OCI-LY3 (cell line): ENCODE results near the gene KIAA0930.

ENCODE experiments used
- H2AFZ ChIP-seq: fragments of 200-600, 300-600 bp; shearing (Covaris generic); 2 replicates; pipeline ENCODE4 v1.6.0; 2014; ENCODE audit warnings: antibody characterized with exemption, low read depth, low read length
- H3K27ac ChIP-seq: fragments of 200-600, 300-600 bp; sonication (generic); 2 replicates; pipeline ENCODE4 v1.5.1; 2014; ENCODE audit warnings: mild to moderate bottlenecking, low read length, moderate library complexity, mixed read lengths
- H3K27me3 ChIP-seq: fragments of 200-600, 300-600 bp; sonication (generic); 2 replicates; pipeline ENCODE4 v1.6.1; 2014; ENCODE audit warnings: low read depth, low read length, mixed read lengths
- H3K36me3 ChIP-seq: fragments of 200-600, 300-600 bp; sonication (generic); replicated peaks from 2 replicates; pipeline ENCODE3; 2014; ENCODE audit warnings: low read depth, low read length, mixed read lengths
- H3K4me1 ChIP-seq: fragments of 300-600, 200-600 bp; sonication (generic); 2 replicates; pipeline ENCODE4 v1.6.1; 2014; ENCODE audit warnings: low read length, mixed read lengths
- H3K4me2 ChIP-seq: fragments of 200-600, 300-600 bp; sonication (generic); 2 replicates; pipeline ENCODE4 v1.6.1; 2014; ENCODE audit warnings: low read length, mixed read lengths
- H3K4me3 ChIP-seq: fragments of 300-600, 200-600 bp; sonication (generic); 2 replicates; pipeline ENCODE4 v1.5.1; 2014; ENCODE audit warnings: antibody characterized with exemption, mild to moderate bottlenecking, low read length, moderate library complexity
- H3K79me2 ChIP-seq: fragments of 300-600, 200-600 bp; shearing (Covaris generic); 2 replicates; pipeline ENCODE4 v1.6.1; 2014; ENCODE audit warnings: mild to moderate bottlenecking, low read length, mixed read lengths
- H3K9ac ChIP-seq: fragments of 300-600, 200-600 bp; shearing (Covaris generic); 2 replicates; pipeline ENCODE4 v1.6.0; 2014; ENCODE audit warnings: mild to moderate bottlenecking, low read length, moderate library complexity
- H3K9me3 ChIP-seq: fragments of 200-600, 300-600 bp; shearing (Covaris generic); 2 replicates; pipeline ENCODE4 v1.6.1; 2014; ENCODE audit warnings: low read length, mixed read lengths; ENCODE audit not compliant: insufficient read depth
- H4K20me1 ChIP-seq: fragments of 200-600, 300-600 bp; sonication (generic); 2 replicates; pipeline ENCODE4 v1.6.1; 2016; ENCODE audit warnings: low read length, mixed read lengths; ENCODE audit not compliant: insufficient read depth
- CTCF ChIP-seq: fragments of 200-600, 300-600 bp; sonication (generic); IDR thresholded peaks from 2 replicates; pipeline ENCODE4 v1.5.1; 2014; ENCODE audit warnings: antibody characterized with exemption, low read length, low read depth
- EZH2phosphoT487 ChIP-seq: fragments of 200-600 bp; shearing (Covaris generic); IDR thresholded peaks from 2 replicates; pipeline ENCODE4 v1.6.1; 2018; ENCODE audit warnings: antibody characterized with exemption, mixed run types, low read depth

Gene KIAA0930

GRCh38 chr22:45169591-45170466, 70.9 kb downstream of the KIAA0930 start:
- Histone ChIP-seq H3K4me3 (no peak overlapping the region), H3K79me2 (peaks cover 91% of the 10 kb centered on the region), H3K9ac (no peak overlapping the region), H3K27ac (no peak overlapping the region), H3K4me1 (peaks cover 8% of the 10 kb centered on the region), H3K9me3 (no peaks in the 10 kb centered on the region), H3K36me3 (peaks cover 62% of the 10 kb centered on the region), H3K4me2 (no peak overlapping the region), H4K20me1 (peaks cover 10% of the 10 kb centered on the region; the same call in 1 of the 2 replicates), H3K27me3 (no peaks in the 10 kb centered on the region), H2AFZ (no peak overlapping the region)
- no peak for TF ChIP-seq CTCF
- TF ChIP-seq EZH2phosphoT487: no peak

GRCh38 chr22:45166932-45167331, 73.8 kb downstream of the KIAA0930 start:
- Histone ChIP-seq H3K4me2 (no peak overlapping the region), H2AFZ (no peak overlapping the region), H3K36me3 (peaks cover 41% of the 10 kb centered on the region), H3K4me1 (peaks cover 14% of the 10 kb centered on the region), H3K79me2 (peaks cover 92% of the 10 kb centered on the region), H3K9me3 (no peaks in the 10 kb centered on the region), H4K20me1 (0 out of 2 replicates have a peak, but pooled peaks cover 6% of the 10 kb centered on the region), H3K4me3 (no peak overlapping the region), H3K27ac (no peak overlapping the region), H3K27me3 (no peaks in the 10 kb centered on the region), H3K9ac (no peak overlapping the region)
- TF ChIP-seq CTCF (no peak), EZH2phosphoT487 (no peak)

DNA sequence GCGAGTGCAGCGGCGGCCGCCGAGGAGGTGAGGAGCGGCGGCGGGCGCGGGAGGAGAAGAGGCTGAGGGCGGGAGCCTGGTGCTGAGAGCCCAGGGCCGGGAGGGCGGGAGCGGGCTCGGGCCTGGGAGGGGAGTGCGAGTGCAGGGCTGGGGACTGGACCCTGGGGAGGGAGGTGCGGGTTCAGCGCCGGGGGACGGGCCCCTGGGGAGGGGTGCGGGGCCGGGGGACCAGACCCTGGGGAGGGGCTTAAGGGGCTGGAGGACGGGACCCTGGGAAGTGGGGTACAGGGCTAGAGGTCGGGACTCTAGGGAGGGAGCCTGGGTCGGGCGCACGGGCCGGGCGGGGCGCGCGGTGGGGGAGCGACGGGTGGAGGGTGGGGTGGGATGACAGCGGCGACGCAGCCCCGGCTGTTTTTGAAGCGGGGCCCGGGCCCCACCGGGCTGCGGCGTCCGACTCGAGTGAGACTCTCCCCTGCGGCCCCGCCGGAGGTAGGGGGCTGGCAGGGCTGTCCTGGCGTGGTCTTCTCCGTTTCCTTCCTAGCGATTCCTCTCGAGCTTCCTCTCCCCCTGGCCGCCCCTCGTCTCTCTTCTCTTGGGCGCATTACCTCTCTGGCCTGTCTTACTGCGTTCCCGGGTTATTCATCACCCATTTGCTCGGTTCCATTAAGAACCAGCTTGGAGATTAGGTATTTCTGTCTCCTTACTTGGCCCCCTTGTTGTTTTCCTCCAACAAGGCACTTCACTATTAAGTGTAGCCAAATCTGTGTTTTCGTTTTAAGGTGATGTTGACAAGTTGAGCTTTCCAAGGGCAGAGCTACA, 76.2 kb downstream of the KIAA0930 start:
- H2AFZ ChIP-seq: no peak overlapping the region; the same call in 1 of the 2 replicates

More for the DNA sequence above, 76.2 kb downstream of the KIAA0930 start:
- H3K4me1 ChIP-seq: peaks cover 14% of the 10 kb centered on the region
- H3K79me2 ChIP-seq: peaks cover 93% of the 10 kb centered on the region
- H3K4me3 ChIP-seq: peak overlapping the region; percentile 90
- no peaks in the 10 kb centered on the region for H3K27me3 ChIP-seq
- peak overlapping the region; percentile 77 for H3K9ac ChIP-seq
- TF ChIP-seq CTCF (no peak), EZH2phosphoT487 (no peak)
- H3K27ac ChIP-seq: peak overlapping the region; percentile 75
- peak overlapping the region; percentile 93 for H3K4me2 ChIP-seq
- H4K20me1 ChIP-seq: 0 out of 2 replicates have a peak, but pooled peaks cover 17% of the 10 kb centered on the region
- no peaks in the 10 kb centered on the region for H3K9me3 ChIP-seq
- peaks cover 34% of the 10 kb centered on the region for H3K36me3 ChIP-seq
